ENCODE data around the gene MARS1.

The MARS1 gene

DNA sequence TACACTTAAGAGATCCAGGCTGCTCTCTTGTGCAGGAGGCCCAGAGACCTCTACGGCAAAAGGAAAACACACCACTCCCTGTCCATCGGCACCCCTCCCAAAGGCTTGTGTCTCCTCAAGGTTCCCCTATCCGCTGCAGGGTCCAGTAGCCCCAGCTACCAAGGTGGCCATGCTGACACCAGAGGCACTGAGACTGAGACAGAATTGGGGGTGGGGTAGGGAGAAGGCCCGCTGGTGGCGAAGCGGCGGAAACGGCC lies 31.9 kb downstream of the MARS1 start:
- DNase-seq (ENCODE audit: low spot score), result no peak
- Histone ChIP-seq H3K4me1 (ENCODE audit: insufficient read depth, poor library complexity, severe bottlenecking) (peaks cover 28% of the 10 kb centered on the region), H3K36me3 (ENCODE audit: low read depth) (peaks cover 64% of the 10 kb centered on the region), H3K27ac (ENCODE audit: poor library complexity, severe bottlenecking) (peak overlapping the region; percentile 90), H3K4me3 (ENCODE audit: severe bottlenecking) (peak overlapping the region; percentile 73), H3K9me3 (ENCODE audit: severe bottlenecking) (no peaks in the 10 kb centered on the region), H3K27me3 (ENCODE audit: insufficient read depth, poor library complexity, severe bottlenecking) (no peaks in the 10 kb centered on the region)
- no peak for ATAC-seq (ENCODE audit: low read depth)
- TF ChIP-seq, protein P1, sequence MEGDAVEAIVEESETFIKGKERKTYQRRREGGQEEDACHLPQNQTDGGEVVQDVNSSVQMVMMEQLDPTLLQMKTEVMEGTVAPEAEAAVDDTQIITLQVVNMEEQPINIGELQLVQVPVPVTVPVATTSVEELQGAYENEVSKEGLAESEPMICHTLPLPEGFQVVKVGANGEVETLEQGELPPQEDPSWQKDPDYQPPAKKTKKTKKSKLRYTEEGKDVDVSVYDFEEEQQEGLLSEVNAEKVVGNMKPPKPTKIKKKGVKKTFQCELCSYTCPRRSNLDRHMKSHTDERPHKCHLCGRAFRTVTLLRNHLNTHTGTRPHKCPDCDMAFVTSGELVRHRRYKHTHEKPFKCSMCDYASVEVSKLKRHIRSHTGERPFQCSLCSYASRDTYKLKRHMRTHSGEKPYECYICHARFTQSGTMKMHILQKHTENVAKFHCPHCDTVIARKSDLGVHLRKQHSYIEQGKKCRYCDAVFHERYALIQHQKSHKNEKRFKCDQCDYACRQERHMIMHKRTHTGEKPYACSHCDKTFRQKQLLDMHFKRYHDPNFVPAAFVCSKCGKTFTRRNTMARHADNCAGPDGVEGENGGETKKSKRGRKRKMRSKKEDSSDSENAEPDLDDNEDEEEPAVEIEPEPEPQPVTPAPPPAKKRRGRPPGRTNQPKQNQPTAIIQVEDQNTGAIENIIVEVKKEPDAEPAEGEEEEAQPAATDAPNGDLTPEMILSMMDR (IDR thresholded peaks at IDR 0.05; ENCODE audit: poor library complexity, severe bottlenecking), result no peak

DNA sequence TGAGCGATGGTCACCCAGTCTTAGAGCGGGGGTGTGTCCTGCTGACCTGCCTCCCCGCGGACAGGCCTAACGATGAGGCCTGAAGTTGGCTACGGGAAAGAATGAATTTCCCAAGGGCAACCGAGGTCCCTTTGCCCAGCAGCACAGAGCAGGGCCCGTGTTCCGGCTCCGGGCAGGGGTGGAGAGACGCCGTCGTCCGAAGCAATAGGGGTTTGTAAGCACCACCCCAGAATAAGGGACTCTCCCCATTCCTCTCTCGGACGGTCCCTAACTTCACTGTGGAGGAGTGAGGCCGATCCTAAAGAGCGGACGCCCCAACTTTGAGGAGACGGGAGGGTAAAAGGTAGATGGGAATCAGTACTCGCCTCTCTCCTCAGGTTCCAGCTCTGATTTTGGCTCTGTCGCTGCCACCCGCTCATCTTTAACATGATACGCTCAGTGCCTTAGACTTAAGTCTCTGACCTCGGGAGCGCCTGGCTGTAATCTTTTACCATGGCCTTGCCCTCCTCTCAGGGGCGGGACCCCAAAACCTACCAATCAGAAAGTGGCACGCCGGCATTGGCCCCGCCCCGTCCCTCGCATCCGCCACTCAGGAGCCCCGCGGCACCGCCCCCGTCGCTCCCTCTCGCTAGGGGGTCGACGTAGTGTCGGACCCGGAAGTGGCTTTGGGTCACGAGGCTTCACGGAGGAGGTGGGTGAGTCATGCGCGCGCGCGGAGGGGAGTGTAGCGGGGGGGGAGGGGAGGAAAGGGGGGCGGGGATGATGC lies 32.4 kb downstream of the MARS1 start, which contains the start of gene DDIT3:
Gene DDIT3, minus strand, starts transcription at position 462 of the 766 bp plus-strand sequence. CDS start 3,108 bp downstream, outside the sequence.
- ATAC-seq (ENCODE audit: low read depth) (peak; percentile 73), DNase-seq (ENCODE audit: low spot score) (peak; percentile 99)
- H3K9me3 ChIP-seq (ENCODE audit: severe bottlenecking), result no peaks in the 10 kb centered on the region
- H3K27ac ChIP-seq (ENCODE audit: poor library complexity, severe bottlenecking), result peak within 1 kb of the TSS; percentile 90
- peaks cover 64% of the 10 kb centered on the region for H3K36me3 ChIP-seq (ENCODE audit: low read depth)
- TF ChIP-seq, protein P1 (IDR thresholded peaks at IDR 0.05; ENCODE audit: poor library complexity, severe bottlenecking), result no peak
- no peaks in the 10 kb centered on the region for H3K27me3 ChIP-seq (ENCODE audit: insufficient read depth, poor library complexity, severe bottlenecking)
- H3K4me3 ChIP-seq (ENCODE audit: severe bottlenecking), result peak within 1 kb of the TSS; percentile 73
- H3K4me1 ChIP-seq (ENCODE audit: insufficient read depth, poor library complexity, severe bottlenecking), result peaks cover 28% of the 10 kb centered on the region

- H3K27me3 ChIP-seq (ENCODE audit: insufficient read depth, poor library complexity, severe bottlenecking), result no peaks in the 10 kb centered on the region
- ATAC-seq (ENCODE audit: low read depth), result no peak
- H3K4me1 ChIP-seq (ENCODE audit: insufficient read depth, poor library complexity, severe bottlenecking), result peaks cover 28% of the 10 kb centered on the region
- H3K27ac ChIP-seq (ENCODE audit: poor library complexity, severe bottlenecking), result peak overlapping the region; percentile 90
- DNase-seq (ENCODE audit: low spot score), result no peak
- H3K9me3 ChIP-seq (ENCODE audit: severe bottlenecking), result no peaks in the 10 kb centered on the region
- TF ChIP-seq, protein P1 (IDR thresholded peaks at IDR 0.05; ENCODE audit: poor library complexity, severe bottlenecking), result no peak
- peak overlapping the region; percentile 60 for H3K4me3 ChIP-seq (ENCODE audit: severe bottlenecking)
- H3K36me3 ChIP-seq (ENCODE audit: low read depth), result peaks cover 59% of the 10 kb centered on the region
Measured at GRCh38 chr12:57521525-57522010, 33.7 kb downstream of the MARS1 start.

DNA sequence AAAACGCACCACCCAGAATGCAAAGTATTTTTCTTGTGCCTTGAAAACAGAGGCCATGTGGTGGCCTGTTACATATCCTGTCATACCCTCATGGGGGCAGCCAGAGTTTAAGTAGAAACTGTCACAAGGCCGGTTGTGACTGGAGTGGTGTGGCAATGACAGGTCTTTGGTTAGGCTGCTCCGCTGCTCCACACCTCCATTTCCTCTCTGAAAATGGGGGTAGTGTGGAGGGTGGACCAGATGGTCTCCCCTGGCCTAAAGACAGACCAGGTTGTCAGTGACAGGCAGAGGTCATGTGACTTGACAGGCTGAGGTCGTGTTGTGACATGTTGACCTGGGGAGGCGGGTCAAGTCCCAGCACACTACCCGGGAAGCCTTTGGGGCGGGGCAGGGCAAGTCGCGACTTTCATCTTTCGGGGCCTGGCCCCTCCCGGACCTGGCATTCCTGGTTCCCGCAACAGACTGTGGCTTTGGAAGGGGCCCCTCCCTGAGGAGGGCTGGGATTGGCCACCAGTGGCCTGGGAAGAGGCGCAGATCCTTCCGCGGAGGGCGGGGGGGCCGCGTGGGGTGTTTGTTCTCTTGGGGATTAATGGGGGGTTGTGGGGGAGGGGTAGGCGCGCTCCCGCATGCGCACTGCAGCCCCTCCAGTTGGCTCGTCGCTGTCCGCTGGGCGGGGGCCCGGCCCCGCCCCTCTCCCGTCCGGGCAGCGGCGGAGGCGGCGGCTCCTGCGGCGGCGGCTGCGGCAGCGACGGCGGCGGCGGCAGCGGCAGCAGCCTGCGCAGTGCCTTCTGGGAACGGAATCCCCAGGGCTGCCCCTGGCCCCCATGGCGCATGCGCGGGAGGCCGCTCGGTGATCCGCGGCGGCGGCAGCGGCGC lies 34.4 kb downstream of the MARS1 start, which contains the start of gene MBD6:
Gene MBD6, plus strand, starts transcription at position 814 of the 876 bp plus-strand sequence. CDS start 1,480 bp downstream, outside the sequence.
- no peaks in the 10 kb centered on the region for H3K27me3 ChIP-seq (ENCODE audit: insufficient read depth, poor library complexity, severe bottlenecking)
- peaks cover 58% of the 10 kb centered on the region for H3K36me3 ChIP-seq (ENCODE audit: low read depth)
- H3K4me1 ChIP-seq (ENCODE audit: insufficient read depth, poor library complexity, severe bottlenecking), result peaks cover 28% of the 10 kb centered on the region
- peak within 1 kb of the TSS; percentile 90 for H3K27ac ChIP-seq (ENCODE audit: poor library complexity, severe bottlenecking)
- ATAC-seq (ENCODE audit: low read depth) (peak; percentile 30), DNase-seq (ENCODE audit: low spot score) (peak; percentile 95)
- TF ChIP-seq, protein P1 (IDR thresholded peaks at IDR 0.05; ENCODE audit: poor library complexity, severe bottlenecking), result no peak
- H3K9me3 ChIP-seq (ENCODE audit: severe bottlenecking), result no peaks in the 10 kb centered on the region
- H3K4me3 ChIP-seq (ENCODE audit: severe bottlenecking), result peak within 1 kb of the TSS; percentile 60
